NCI-H1436 (cell line): ENCODE data around the gene ANO2.

ENCODE experiments used
- DNase-seq: peaks from one replicate; lab custom pipeline; 2025; lab: John Stamatoyannopoulos, UW

ANO2 gene

GRCh38 chr12:5777451-5777850 is 167.6 kb downstream of the ANO2 start:
- no peak for DNase-seq

- DNase-seq: no peak
Observed at GRCh38 chr12:5776091-5776490, 169.0 kb downstream of the ANO2 start.

- DNase-seq: no peak
Observed at GRCh38 chr12:5773550-5773949, 171.5 kb downstream of the ANO2 start.

- no peak for DNase-seq
Observed at GRCh38 chr12:5771756-5772155, 173.3 kb downstream of the ANO2 start.

- DNase-seq: no peak
Observed at GRCh38 chr12:5770727-5771126, 174.3 kb downstream of the ANO2 start.

GRCh38 chr12:5768581-5769196 is 176.4 kb downstream of the ANO2 start:
- no peak for DNase-seq

- no peak for DNase-seq
Observed at GRCh38 chr12:5768171-5768570, 176.9 kb downstream of the ANO2 start.

GRCh38 chr12:5758347-5758746 is 186.7 kb downstream of the ANO2 start:
- DNase-seq: no peak

GRCh38 chr12:5756338-5756842 is 188.7 kb downstream of the ANO2 start:
- DNase-seq: no peak

- DNase-seq: no peak
Observed at GRCh38 chr12:5748027-5748426, 197.0 kb downstream of the ANO2 start.

- DNase-seq: no peak
Observed at GRCh38 chr12:5746917-5747316, 198.1 kb downstream of the ANO2 start.

- no peak for DNase-seq
Observed at GRCh38 chr12:5746036-5746908, 198.8 kb downstream of the ANO2 start.

- DNase-seq: peak; percentile 9
Observed at GRCh38 chr12:5745251-5745888, 199.7 kb downstream of the ANO2 start.

- DNase-seq: no peak
Observed at GRCh38 chr12:5742258-5742657, 202.8 kb downstream of the ANO2 start.

GRCh38 chr12:5739917-5740316 is 205.1 kb downstream of the ANO2 start:
- DNase-seq: no peak

GRCh38 chr12:5737778-5738177 is 207.3 kb downstream of the ANO2 start:
- DNase-seq: no peak

- DNase-seq: no peak
Observed at GRCh38 chr12:5736527-5736926, 208.5 kb downstream of the ANO2 start.

- no peak for DNase-seq
Observed at GRCh38 chr12:5736016-5736415, 209.0 kb downstream of the ANO2 start.

GRCh38 chr12:5733916-5734315 is 211.1 kb downstream of the ANO2 start:
- DNase-seq: no peak

- no peak for DNase-seq
Observed at GRCh38 chr12:5733136-5733755, 211.8 kb downstream of the ANO2 start.

- DNase-seq: no peak
Observed at GRCh38 chr12:5730962-5731361, 214.1 kb downstream of the ANO2 start.

GRCh38 chr12:5723711-5724252 is 221.3 kb downstream of the ANO2 start:
- DNase-seq: no peak
